Upper lobe of left lung (tissue), 6 donors: Measurements from ENCODE around the gene CALML6. TPM values are rescaled to one million over a fixed set of nuclear protein-coding genes. Genes with fewer than 3 reads are reported as not detected.

Experiments
- ATAC-seq, 2 donors: fragments of 200-7000 bp; cut with Tn5 transposase; one replicate each; pipeline ENCODE4 v1.9.1; 2022; ENCODE audit warnings: mild to moderate bottlenecking in 2 of 2, moderate library complexity in 2 of 2; ENCODE audit not compliant: low FRiP score in 2 of 2
- DNase-seq, 2 donors: peaks; one replicate each; pipeline ENCODE4 v3.0.0-alpha.2; 2019 to 2020
- H3K27ac ChIP-seq, 4 donors: fragments of 200-600 bp; sonication (generic); one replicate each; pipeline ENCODE4 v1.5.1; 2016 to 2019
- H3K27me3 ChIP-seq, 4 donors: fragments of 200-600 bp; sonication (generic); one replicate each; pipeline ENCODE4 v1.5.1; 2017 to 2019
- H3K36me3 ChIP-seq, 4 donors: fragments of 200-600 bp; sonication (generic); one replicate each; pipeline ENCODE4 v1.5.1; 2016 to 2019
- H3K4me1 ChIP-seq, 4 donors: fragments of 200-600 bp; sonication (generic); one replicate each; pipeline ENCODE4 v1.5.1; 2018 to 2019
- H3K4me3 ChIP-seq, 4 donors: fragments of 200-600 bp; sonication (generic); one replicate each; pipeline ENCODE4 v1.5.1; 2017 to 2019; ENCODE audit warnings: mild to moderate bottlenecking in 2 of 4, moderate library complexity in 1 of 4
- H3K9me3 ChIP-seq, 4 donors: fragments of 200-600 bp; sonication (generic); one replicate each; pipeline ENCODE4 v1.5.1; 2018 to 2019
- EP300 ChIP-seq, 4 donors: sonication (generic); formaldehyde crosslinking; IDR thresholded peaks; one replicate each; pipeline ENCODE4 v1.5.1; 2017; ENCODE audit warnings: antibody characterized with exemption in 4 of 4, control low read depth in 2 of 4
- POLR2A ChIP-seq, 4 donors: fragments of 450-650 bp; IDR thresholded peaks; one replicate each; pipeline ENCODE4 v1.5.1; 2016 to 2017; ENCODE audit warnings: antibody characterized with exemption in 4 of 4, mild to moderate bottlenecking in 2 of 4
- POLR2AphosphoS5 ChIP-seq, 2 donors: sonication (generic); formaldehyde crosslinking; IDR thresholded peaks; one replicate each; pipeline ENCODE4 v1.5.1; 2017; ENCODE audit warnings: antibody characterized with exemption in 2 of 2
- WGBS, 2 donors: methylation state at CpG; one replicate each; pipeline ENCODE4 v1.1.5; 2017 to 2018; 5-methylcytosine and 5-hydroxymethylcytosine counted together
- total RNA-seq, 6 donors: library from RNA; depleted of rRNA in 4 of 6; stranded (reverse); fragments of >200 nt in 4 of 6; gene quantifications; one replicate each; pipeline versions ENCODE4 v1.1.0 to v1.2.1, GENCODE V29; 2016 to 2021
- TF ChIP-seq, protein P1 (sequence below), 6 experiments: fragments of 450-650 bp in 4 of 6; fragments of 200-600 bp in 2 of 6; sonication (generic) in 2 of 6; IDR thresholded peaks; one replicate each; pipeline ENCODE4 v1.5.1; 2016 to 2019; ENCODE audit warnings: antibody characterized with exemption in 6 of 6
- donor health status: DM: no; HTN: no; CAD: no; lungs with moderate emphysema.
- donor health status: DM: no; HTN: yes; CAD: no; lungs with severe emphysema.

The CALML6 gene
- total RNA-seq, 6 donors from 2014 or later, result 0.37 to 0.57 (median 0.39) TPM; not detected in 3

GRCh38 chr1:1941211-1941841 lies 26.3 kb downstream of the CALML6 start:
- Histone ChIP-seq H3K4me1 (peaks cover 6 to 9% (median 8%) of the 10 kb centered on the region in 4 donors), H3K27ac (no peak overlapping the region), H3K9me3 (no peaks in the 10 kb centered on the region), H3K36me3 (no peaks in the 10 kb centered on the region), H3K27me3 (peaks cover 0 to 3% (median 0%) of the 10 kb centered on the region in 4 donors), H3K4me3 (no peak overlapping the region)
- ATAC-seq, result no peak
- TF ChIP-seq POLR2AphosphoS5 (IDR thresholded peaks at IDR 0.05), result no peak
- TF ChIP-seq, protein P1, sequence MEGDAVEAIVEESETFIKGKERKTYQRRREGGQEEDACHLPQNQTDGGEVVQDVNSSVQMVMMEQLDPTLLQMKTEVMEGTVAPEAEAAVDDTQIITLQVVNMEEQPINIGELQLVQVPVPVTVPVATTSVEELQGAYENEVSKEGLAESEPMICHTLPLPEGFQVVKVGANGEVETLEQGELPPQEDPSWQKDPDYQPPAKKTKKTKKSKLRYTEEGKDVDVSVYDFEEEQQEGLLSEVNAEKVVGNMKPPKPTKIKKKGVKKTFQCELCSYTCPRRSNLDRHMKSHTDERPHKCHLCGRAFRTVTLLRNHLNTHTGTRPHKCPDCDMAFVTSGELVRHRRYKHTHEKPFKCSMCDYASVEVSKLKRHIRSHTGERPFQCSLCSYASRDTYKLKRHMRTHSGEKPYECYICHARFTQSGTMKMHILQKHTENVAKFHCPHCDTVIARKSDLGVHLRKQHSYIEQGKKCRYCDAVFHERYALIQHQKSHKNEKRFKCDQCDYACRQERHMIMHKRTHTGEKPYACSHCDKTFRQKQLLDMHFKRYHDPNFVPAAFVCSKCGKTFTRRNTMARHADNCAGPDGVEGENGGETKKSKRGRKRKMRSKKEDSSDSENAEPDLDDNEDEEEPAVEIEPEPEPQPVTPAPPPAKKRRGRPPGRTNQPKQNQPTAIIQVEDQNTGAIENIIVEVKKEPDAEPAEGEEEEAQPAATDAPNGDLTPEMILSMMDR (IDR thresholded peaks at IDR 0.05), result no peak
- no peak for TF ChIP-seq POLR2A (IDR thresholded peaks at IDR 0.05)
- TF ChIP-seq EP300 (IDR thresholded peaks at IDR 0.05), result no peak
- DNase-seq, result no peak
- WGBS, 2 donors, result 71 to 75% methylated on average over 19 of the region's 19 CpGs

- Histone ChIP-seq H3K9me3 (no peaks in the 10 kb centered on the region), H3K4me1 (peaks cover 9 to 17% (median 11%) of the 10 kb centered on the region in 4 donors), H3K27me3 (peaks cover 0 to 3% (median 0%) of the 10 kb centered on the region in 4 donors), H3K4me3 (no peak overlapping the region), H3K36me3 (no peaks in the 10 kb centered on the region), H3K27ac (no peak overlapping the region)
- TF ChIP-seq, protein P1 (IDR thresholded peaks at IDR 0.05), result no peak
- TF ChIP-seq POLR2AphosphoS5 (IDR thresholded peaks at IDR 0.05) (no peak), POLR2A (IDR thresholded peaks at IDR 0.05) (no peak), EP300 (IDR thresholded peaks at IDR 0.05) (no peak)
- ATAC-seq (no peak), DNase-seq (peak in 1 of 2 donors; percentile 53)
- WGBS, 2 donors, result 79 to 81% methylated on average over 26 to 32 of the region's 39 CpGs
Observed at GRCh38 chr1:1941868-1942752, 27.1 kb downstream of the CALML6 start.

GRCh38 chr1:1942753-1943656 lies 27.9 kb downstream of the CALML6 start:
- ATAC-seq, result no peak
- TF ChIP-seq EP300 (IDR thresholded peaks at IDR 0.05) (no peak), POLR2AphosphoS5 (IDR thresholded peaks at IDR 0.05) (no peak), POLR2A (IDR thresholded peaks at IDR 0.05) (no peak)
- TF ChIP-seq, protein P1 (IDR thresholded peaks at IDR 0.05), result no peak
- 79 to 80% methylated on average over 1 to 45 of the region's 45 CpGs for WGBS, 2 donors
- H3K27me3 ChIP-seq, result peaks cover 0 to 3% (median 0%) of the 10 kb centered on the region in 4 donors
- H3K9me3 ChIP-seq, result no peaks in the 10 kb centered on the region
- peak in 1 of 2 donors; percentile 80 for DNase-seq
- no peak overlapping the region for H3K4me3 ChIP-seq
- H3K4me1 ChIP-seq, result peaks cover 9 to 20% (median 14%) of the 10 kb centered on the region in 4 donors
- H3K36me3 ChIP-seq, result no peaks in the 10 kb centered on the region
- no peak overlapping the region for H3K27ac ChIP-seq

GRCh38 chr1:1943834-1944570 lies 28.9 kb downstream of the CALML6 start:
- Histone ChIP-seq H3K27me3 (peaks cover 0 to 3% (median 0%) of the 10 kb centered on the region in 4 donors), H3K36me3 (no peaks in the 10 kb centered on the region), H3K27ac (no peak overlapping the region), H3K4me1 (peaks cover 9 to 20% (median 14%) of the 10 kb centered on the region in 4 donors), H3K9me3 (no peaks in the 10 kb centered on the region), H3K4me3 (peak overlapping the region in 1 of 4 donors; percentile 25)
- 7 to 11% methylated on average over 3 to 32 of the region's 37 CpGs for WGBS, 2 donors
- ATAC-seq (peak; percentile 79 to 84), DNase-seq (peak; percentile 57 to 93)
- no peak for TF ChIP-seq POLR2AphosphoS5 (IDR thresholded peaks at IDR 0.05)
- TF ChIP-seq, protein P1 (IDR thresholded peaks at IDR 0.05), result peak; percentile 92 to 96 (median 93)
